Fibroblast of lung (primary cell): ENCODE measurements around the gene ETV6.

Experiments
- CTCF ChIP-seq, 2 donors: IDR thresholded peaks in 1 of 2; conservative IDR thresholded peaks in 1 of 2; 1 replicate in 1 of 2; 2 replicates in 1 of 2; pipeline ENCODE4 v1.5.1; 2011 to 2012; ENCODE audit warnings: low read length in 2 of 2, control low read depth in 1 of 2, inconsistent platforms in 1 of 2, low read depth in 1 of 2, mild to moderate bottlenecking in 1 of 2
- EZH2 ChIP-seq: IDR thresholded peaks from 2 replicates; pipeline ENCODE4 v1.5.1; 2012; ENCODE audit warnings: low read length, control low read depth, mild to moderate bottlenecking; ENCODE audit errors: missing control alignments

- TF ChIP-seq CTCF (conservative IDR thresholded peaks at IDR 0.05 in 1 of 2, IDR thresholded peaks at IDR 0.05 in 1 of 2; ENCODE audit: low read depth in 1 of 2, low read length in 2 of 2) (no peak), EZH2 (no peak)
These were observed 164.9 kb downstream of the ETV6 start for GRCh38 chr12:11814374-11814773.
